ENCODE data around the gene TMUB2. TPM values are rescaled to one million over a fixed set of nuclear protein-coding genes. Genes with fewer than 3 reads are reported as not detected.

TMUB2 gene
- total and polyA plus RNA-seq, 9 of the 15 experiments (the other 6 are each of a cell fraction or from before 2014, with no cell fraction given): 4.1 to 29.8 (median 16.3) TPM

DNA sequence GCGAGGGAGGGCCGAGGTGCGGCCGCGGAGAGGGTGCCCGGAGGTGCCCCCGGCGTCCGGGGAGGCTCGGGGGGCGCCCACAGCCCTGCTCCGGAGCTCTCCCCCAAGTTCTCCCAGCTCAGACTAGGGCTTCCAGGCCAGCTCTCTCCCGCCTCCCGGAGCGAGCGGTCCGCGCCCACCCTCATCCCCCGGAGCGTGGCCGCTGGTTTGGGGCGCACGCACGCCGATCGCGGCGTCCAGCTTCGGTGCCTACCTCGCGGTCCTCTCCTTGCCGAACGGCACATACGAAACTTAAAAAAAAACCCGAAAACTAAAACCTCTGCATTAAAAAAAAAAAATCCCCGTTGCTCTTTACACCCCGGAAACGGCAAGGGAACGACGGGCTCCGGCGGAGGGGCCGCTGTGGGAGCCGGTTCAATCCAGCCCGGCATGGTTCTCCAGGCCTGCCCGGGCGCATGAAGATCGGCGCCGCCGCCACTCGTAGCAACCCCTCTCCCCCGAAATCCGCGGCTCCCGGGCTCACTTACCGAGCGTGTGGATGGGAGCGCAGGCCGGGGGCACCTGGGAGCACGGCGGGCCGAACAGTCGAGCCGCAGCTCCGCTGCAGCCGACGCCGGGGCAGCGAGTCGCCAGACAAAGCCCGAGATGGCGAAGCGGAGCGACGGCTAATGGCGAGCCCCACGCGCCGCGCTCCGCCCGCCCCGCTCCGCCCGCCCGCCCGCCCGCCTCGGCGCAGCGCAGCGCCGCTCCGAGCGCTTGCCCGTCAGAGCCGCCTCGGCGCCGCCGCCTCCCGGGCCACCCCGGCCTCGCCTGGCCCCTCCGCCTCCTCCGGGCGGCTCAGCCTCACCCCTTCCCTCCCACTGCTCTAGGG, 33.7 kb downstream of the TMUB2 start (continued):
- TF ChIP-seq, protein P1, sequence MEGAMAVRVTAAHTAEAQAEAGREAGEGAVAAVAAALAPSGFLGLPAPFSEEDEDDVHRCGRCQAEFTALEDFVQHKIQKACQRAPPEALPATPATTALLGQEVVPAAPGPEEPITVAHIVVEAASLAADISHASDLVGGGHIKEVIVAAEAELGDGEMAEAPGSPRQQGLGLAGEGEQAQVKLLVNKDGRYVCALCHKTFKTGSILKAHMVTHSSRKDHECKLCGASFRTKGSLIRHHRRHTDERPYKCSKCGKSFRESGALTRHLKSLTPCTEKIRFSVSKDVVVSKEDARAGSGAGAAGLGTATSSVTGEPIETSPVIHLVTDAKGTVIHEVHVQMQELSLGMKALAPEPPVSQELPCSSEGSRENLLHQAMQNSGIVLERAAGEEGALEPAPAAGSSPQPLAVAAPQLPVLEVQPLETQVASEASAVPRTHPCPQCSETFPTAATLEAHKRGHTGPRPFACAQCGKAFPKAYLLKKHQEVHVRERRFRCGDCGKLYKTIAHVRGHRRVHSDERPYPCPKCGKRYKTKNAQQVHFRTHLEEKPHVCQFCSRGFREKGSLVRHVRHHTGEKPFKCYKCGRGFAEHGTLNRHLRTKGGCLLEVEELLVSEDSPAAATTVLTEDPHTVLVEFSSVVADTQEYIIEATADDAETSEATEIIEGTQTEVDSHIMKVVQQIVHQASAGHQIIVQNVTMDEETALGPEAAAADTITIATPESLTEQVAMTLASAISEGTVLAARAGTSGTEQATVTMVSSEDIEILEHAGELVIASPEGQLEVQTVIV (CRISPR knock-in tag; IDR thresholded peaks at IDR 0.05; ENCODE audit: borderline replicate concordance): no peak
- TF ChIP-seq ZNF79 (CRISPR knock-in tag; IDR thresholded peaks at IDR 0.05; ENCODE audit: low read depth) (no peak), GABPA (tag; conservative IDR thresholded peaks at IDR 0.05; ENCODE audit: low read depth) (no peak), TBP (optimal IDR thresholded peaks at IDR 0.05; ENCODE audit: low read depth, low read length) (no peak), ZKSCAN8 (CRISPR knock-in tag; IDR thresholded peaks at IDR 0.05) (no peak), SNAPC5 (CRISPR knock-in tag; IDR thresholded peaks at IDR 0.05) (no peak), JUND (IDR thresholded peaks at IDR 0.05; ENCODE audit: borderline replicate concordance, low read depth, low read length) (no peak), JUND (tag; IDR thresholded peaks at IDR 0.05; ENCODE audit: borderline replicate concordance, low read depth, low read length) (no peak), HMBOX1 (IDR thresholded peaks at IDR 0.05) (no peak), TRIM24 (IDR thresholded peaks at IDR 0.05) (peak in 1 of 2 experiments; percentile 33; a peak in 1 of 4 replicates), MCM5 (IDR thresholded peaks at IDR 0.05; ENCODE audit: low read depth) (no peak), ERF (CRISPR knock-in tag; IDR thresholded peaks at IDR 0.05) (peak; percentile 18), ZC3H11A (IDR thresholded peaks at IDR 0.05; ENCODE audit: low read depth, low read length) (no peak)
- TF ChIP-seq, protein P2, sequence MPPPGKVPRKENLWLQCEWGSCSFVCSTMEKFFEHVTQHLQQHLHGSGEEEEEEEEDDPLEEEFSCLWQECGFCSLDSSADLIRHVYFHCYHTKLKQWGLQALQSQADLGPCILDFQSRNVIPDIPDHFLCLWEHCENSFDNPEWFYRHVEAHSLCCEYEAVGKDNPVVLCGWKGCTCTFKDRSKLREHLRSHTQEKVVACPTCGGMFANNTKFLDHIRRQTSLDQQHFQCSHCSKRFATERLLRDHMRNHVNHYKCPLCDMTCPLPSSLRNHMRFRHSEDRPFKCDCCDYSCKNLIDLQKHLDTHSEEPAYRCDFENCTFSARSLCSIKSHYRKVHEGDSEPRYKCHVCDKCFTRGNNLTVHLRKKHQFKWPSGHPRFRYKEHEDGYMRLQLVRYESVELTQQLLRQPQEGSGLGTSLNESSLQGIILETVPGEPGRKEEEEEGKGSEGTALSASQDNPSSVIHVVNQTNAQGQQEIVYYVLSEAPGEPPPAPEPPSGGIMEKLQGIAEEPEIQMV (tag; conservative IDR thresholded peaks at IDR 0.05; ENCODE audit: low read depth): no peak
- TF ChIP-seq, protein P3, sequence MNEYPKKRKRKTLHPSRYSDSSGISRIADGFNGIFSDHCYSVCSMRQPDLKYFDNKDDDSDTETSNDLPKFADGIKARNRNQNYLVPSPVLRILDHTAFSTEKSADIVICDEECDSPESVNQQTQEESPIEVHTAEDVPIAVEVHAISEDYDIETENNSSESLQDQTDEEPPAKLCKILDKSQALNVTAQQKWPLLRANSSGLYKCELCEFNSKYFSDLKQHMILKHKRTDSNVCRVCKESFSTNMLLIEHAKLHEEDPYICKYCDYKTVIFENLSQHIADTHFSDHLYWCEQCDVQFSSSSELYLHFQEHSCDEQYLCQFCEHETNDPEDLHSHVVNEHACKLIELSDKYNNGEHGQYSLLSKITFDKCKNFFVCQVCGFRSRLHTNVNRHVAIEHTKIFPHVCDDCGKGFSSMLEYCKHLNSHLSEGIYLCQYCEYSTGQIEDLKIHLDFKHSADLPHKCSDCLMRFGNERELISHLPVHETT (CRISPR knock-in tag; conservative IDR thresholded peaks at IDR 0.05 in 1 of 2, IDR thresholded peaks at IDR 0.05 in 1 of 2): no peak; a peak in 1 of 4 replicates
- TF ChIP-seq, protein P4, sequence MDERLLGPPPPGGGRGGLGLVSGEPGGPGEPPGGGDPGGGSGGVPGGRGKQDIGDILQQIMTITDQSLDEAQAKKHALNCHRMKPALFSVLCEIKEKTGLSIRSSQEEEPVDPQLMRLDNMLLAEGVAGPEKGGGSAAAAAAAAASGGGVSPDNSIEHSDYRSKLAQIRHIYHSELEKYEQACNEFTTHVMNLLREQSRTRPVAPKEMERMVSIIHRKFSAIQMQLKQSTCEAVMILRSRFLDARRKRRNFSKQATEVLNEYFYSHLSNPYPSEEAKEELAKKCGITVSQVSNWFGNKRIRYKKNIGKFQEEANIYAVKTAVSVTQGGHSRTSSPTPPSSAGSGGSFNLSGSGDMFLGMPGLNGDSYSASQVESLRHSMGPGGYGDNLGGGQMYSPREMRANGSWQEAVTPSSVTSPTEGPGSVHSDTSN (CRISPR knock-in tag; IDR thresholded peaks at IDR 0.05; ENCODE audit: low read depth): no peak
- TF ChIP-seq, protein P4 (tag; conservative IDR thresholded peaks at IDR 0.05; ENCODE audit: low read depth): no peak

Data from K562 (cell line).